ENCODE results near the gene PCYOX1L. TPM values are rescaled to one million over a fixed set of nuclear protein-coding genes. Genes with fewer than 3 reads are reported as not detected.
"Not testable (repeated sequence)": the region's sequence is repeated elsewhere in the genome, so short reads cannot be mapped to it uniquely, and the experiment has no call there.

Gene PCYOX1L
- polyA plus RNA-seq, 4 donors = 15.8 to 18.8 (median 18.3) TPM

- no peak for DNase-seq (ENCODE audit: low read depth in 4 of 4, low spot score in 3 of 4)
Measured at GRCh38 chr5:149382517-149383220, 24.8 kb downstream of the PCYOX1L start.

- no peak for DNase-seq (ENCODE audit: low read depth in 4 of 4, low spot score in 3 of 4)
Measured at GRCh38 chr5:149383399-149383798, 25.6 kb downstream of the PCYOX1L start.

DNA sequence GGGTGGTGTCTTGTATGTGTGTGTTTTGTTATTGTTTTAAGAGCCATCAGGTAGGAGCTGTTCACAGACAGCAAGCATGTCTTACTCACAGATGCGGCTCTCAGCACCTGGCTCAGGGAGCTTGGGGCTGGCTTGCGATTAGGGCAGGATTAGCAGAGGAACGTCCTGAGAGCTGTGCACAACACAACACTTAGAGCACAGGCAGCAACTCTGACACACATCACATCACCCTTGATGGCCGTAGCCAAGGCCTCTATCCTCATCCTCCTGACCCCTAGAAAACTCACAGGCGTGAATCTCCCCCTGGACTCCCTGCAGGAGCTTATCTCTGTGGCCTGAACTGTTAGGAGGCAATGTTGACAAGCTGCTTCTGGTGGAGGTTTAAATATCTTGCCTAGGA is 28.3 kb downstream of the PCYOX1L start:
- no peak for DNase-seq (ENCODE audit: low read depth in 4 of 4, low spot score in 3 of 4)

GRCh38 chr5:149387081-149387631 is 29.3 kb downstream of the PCYOX1L start:
- DNase-seq (ENCODE audit: low read depth in 4 of 4, low spot score in 3 of 4) = no peak

DNA sequence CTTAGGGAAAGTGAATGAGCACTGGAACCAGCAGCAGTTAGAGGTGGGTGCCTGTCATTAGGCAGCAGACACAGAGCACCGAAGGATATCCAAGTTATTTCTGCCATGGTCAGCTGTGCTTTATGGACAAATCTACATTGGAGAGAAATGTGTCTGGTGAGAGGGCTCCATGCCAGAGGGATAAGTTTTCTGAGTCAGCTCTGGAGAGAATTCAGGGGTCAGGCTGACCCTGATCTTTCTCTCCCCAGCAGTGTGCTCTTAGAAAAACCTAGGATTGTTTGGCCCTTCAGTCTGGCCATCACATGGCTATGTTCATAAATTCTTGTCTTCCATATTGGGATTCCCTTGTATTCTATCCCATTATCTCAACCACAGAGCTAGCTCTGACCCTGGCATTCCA is 30.1 kb downstream of the PCYOX1L start:
- no peak for DNase-seq (ENCODE audit: low read depth in 4 of 4, low spot score in 3 of 4)

GRCh38 chr5:149388498-149389190 is 30.8 kb downstream of the PCYOX1L start:
- DNase-seq (ENCODE audit: low read depth in 4 of 4, low spot score in 3 of 4) = no peak

GRCh38 chr5:149389552-149390495 is 32.0 kb downstream of the PCYOX1L start:
- DNase-seq (ENCODE audit: low read depth in 4 of 4, low spot score in 3 of 4) = no peak

- DNase-seq (ENCODE audit: low read depth in 4 of 4, low spot score in 3 of 4) = not testable (repeated sequence)
Measured at GRCh38 chr5:149391076-149391475, 33.2 kb downstream of the PCYOX1L start.

DNA sequence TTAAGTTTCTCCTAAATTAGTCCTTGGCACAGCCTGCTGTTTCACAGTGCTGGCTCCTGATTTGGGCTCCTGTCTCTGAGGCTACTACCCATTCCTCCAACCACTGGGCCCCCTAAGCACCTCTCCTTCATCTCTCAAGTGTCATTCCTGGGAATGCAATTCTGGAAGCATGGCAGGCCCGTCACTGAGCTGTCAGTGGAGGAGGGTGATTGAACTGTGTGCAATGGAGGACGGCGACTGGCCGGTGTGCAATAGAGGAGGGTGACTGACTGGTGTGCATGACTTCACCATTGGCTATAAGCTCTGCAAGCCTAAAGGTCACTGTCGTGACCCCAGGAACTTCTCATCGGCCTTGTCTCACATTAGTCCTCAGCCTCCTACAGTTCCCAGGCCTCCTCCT is 33.7 kb downstream of the PCYOX1L start:
- DNase-seq (ENCODE audit: low read depth in 4 of 4, low spot score in 3 of 4) = no peak

GRCh38 chr5:149392718-149393117 is 34.9 kb downstream of the PCYOX1L start:
- no peak for DNase-seq (ENCODE audit: low read depth in 4 of 4, low spot score in 3 of 4)

- not testable (repeated sequence) for DNase-seq (ENCODE audit: low read depth in 4 of 4, low spot score in 3 of 4)
Measured at GRCh38 chr5:149394996-149395395, 37.1 kb downstream of the PCYOX1L start.

GRCh38 chr5:149397530-149397929 is 39.7 kb downstream of the PCYOX1L start:
- no peak for DNase-seq (ENCODE audit: low read depth in 4 of 4, low spot score in 3 of 4)

- not testable (repeated sequence) for DNase-seq (ENCODE audit: low read depth in 4 of 4, low spot score in 3 of 4)
Measured at GRCh38 chr5:149398747-149399266, 41.0 kb downstream of the PCYOX1L start.

DNA sequence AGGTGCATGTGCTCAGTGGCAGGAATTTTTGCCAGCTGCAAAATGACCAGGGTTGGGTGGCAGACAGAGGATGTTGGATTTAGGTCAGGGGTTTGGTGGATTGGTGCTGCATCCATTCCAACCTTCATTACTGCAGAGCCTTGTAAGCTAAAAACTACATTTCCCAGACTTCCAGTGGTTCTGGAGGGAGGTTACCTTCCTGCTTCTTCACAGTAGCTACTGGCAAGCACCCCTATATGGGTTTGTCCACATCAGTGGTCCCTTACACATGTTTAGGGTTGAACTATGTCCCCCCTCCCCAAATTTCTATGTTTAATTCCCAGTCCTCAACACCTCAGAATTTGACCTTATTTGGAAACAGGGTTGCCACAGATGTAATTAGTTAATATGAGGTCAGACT is 41.9 kb downstream of the PCYOX1L start:
- DNase-seq (ENCODE audit: low read depth in 4 of 4, low spot score in 3 of 4) = no peak

DNA sequence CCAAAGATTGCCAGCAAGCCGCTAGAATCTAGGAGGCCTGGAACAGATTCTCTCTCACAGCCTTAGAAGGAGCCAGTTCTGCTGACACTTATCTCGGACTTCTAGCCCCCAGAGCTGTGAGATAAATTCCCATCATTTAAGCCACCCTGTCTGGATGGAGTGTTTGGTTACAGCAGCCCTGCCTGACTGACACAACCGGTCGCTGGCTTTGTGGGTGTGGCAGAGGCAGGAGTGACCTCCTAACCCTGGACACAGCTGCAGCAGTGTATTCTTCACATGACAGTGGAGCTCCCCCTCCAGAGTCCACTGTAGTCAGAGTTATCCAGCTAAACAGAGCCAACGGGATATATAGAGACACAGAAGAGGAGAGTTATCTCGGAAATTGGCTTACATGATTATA is 42.5 kb downstream of the PCYOX1L start:
- no peak for DNase-seq (ENCODE audit: low read depth in 4 of 4, low spot score in 3 of 4)

GRCh38 chr5:149401051-149401450 is 43.2 kb downstream of the PCYOX1L start:
- no peak for DNase-seq (ENCODE audit: low read depth in 4 of 4, low spot score in 3 of 4)

GRCh38 chr5:149402291-149402690 is 44.4 kb downstream of the PCYOX1L start:
- no peak for DNase-seq (ENCODE audit: low read depth in 4 of 4, low spot score in 3 of 4)

DNA sequence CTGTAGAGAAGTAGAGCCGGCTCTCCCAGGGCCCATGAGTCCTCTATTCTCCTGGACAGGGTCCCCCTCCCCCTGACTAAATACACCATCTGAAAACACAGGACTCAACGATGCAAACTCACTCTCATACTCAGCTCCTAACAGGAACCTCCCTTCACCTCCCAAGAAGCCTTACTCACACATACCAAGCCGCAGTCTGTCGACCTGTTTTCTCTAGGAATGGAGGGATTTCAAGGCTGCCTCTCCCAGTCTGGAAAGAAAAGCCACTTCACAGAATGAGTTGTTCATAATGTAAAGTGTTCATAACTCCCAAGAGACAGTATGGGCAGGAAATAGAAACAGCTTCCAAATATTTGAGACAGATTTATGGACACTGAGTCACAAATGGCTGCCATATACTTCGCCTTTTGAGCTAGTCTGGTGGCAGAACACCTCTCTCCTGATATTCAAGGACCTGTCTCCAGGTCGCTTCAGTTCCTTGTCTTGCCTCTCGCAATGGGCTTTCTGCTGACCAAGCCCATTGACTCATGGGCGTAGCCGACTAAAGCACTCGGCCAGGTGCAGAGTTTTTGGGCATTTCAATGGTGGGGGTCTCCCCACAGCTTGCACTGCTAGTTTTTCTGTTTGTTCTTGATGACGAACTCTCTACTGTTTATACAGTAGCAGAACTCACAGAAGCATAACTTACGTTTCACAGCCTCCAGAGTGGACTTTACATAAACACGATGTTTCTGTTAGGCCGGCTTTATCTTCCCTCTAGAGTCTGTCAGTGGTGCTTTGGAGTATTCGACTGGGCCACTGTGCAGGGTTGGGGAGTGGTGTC is 46.3 kb downstream of the PCYOX1L start:
- no peak for DNase-seq (ENCODE audit: low read depth in 4 of 4, low spot score in 3 of 4)

- DNase-seq (ENCODE audit: low read depth in 4 of 4, low spot score in 3 of 4) = no peak
Measured at GRCh38 chr5:149404746-149405549, 47.1 kb downstream of the PCYOX1L start.

Measured in left renal pelvis (tissue), 4 donors.